SH-SY5Y (cell line): Measurements from ENCODE around the gene CPA2.

Source experiments
- GATA2 ChIP-seq: IDR thresholded peaks from 2 replicates; pipeline ENCODE4 v1.6.1; 2011; ENCODE audit warnings: mild to moderate bottlenecking, low read depth, low read length
- GATA3 ChIP-seq: IDR thresholded peaks from 2 replicates; pipeline ENCODE4 v1.6.1; 2011; ENCODE audit warnings: low read depth, mild to moderate bottlenecking, low read length, moderate library complexity

DNA sequence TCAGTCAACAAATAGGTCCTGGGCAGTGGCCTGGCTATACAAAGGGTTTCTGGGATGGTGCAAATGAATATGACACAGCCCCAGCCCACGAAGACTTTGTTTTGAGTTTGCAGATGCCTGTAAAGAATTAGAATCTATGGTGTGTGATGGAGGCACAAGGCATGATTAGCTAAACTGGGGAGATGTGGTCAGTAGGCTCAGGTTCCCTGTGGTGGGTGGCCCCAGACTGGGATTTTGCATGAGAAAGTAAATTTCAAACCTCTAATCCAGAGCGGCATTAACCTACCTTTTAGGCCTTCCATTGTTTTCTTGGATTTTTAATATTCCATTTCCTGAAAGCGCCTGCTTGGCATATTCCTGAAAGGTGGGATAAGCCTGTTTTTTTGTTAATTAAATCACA lies 71.6 kb downstream of the CPA2 start:
- TF ChIP-seq GATA2, result no peak
- TF ChIP-seq GATA3, result no peak
